ENCODE data around the gene GSG1L2.
"Not testable (repeated sequence)": the region's sequence is repeated elsewhere in the genome, so short reads cannot be mapped to it uniquely, and the experiment has no call there.

GSG1L2 gene

DNA sequence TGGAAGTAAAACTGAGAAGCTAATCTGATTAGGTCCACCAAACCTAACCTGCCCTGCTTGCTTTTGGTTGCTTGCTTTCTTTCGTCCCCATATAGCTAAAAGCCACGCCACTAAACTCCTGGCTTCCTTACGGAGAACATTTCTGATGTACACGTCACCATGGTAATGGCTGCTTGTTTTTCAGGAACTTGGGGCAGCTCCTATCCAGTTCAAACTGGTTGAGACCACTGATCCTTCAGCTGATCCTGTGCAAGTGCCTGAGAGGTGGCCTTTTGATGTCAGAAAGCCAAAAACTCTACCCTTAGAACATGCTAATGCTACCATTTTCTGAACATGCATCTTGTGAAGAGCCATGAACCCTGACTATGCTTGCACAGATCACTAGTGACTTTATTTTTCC, 16.1 kb downstream of the GSG1L2 start:
- Histone ChIP-seq H3K9ac (ENCODE audit: low read length) (no peak overlapping the region), H3K4me1 (ENCODE audit: control insufficient read depth, insufficient read depth, low read length) (no peaks in the 10 kb centered on the region), H3K27me3 (ENCODE audit: control insufficient read depth, insufficient read depth, low read length) (no peaks in the 10 kb centered on the region)

GRCh38 chr17:9802697-9803096, 19.2 kb downstream of the GSG1L2 start:
- H3K9me3 ChIP-seq (ENCODE audit: control insufficient read depth, low read length): no peaks in the 10 kb centered on the region
- no peaks in the 10 kb centered on the region for H3K4me1 ChIP-seq (ENCODE audit: control insufficient read depth, insufficient read depth, low read length)
- H3K9ac ChIP-seq (ENCODE audit: low read length): no peak overlapping the region
- no peaks in the 10 kb centered on the region for H3K36me3 ChIP-seq (ENCODE audit: control insufficient read depth, insufficient read depth, low read length)
- no peaks in the 10 kb centered on the region for H3K27me3 ChIP-seq (ENCODE audit: control insufficient read depth, insufficient read depth, low read length)
- no peak overlapping the region for H3K4me3 ChIP-seq (ENCODE audit: low read length)

More for the DNA sequence above, 16.1 kb downstream of the GSG1L2 start:
- no peak overlapping the region for H3K4me3 ChIP-seq (ENCODE audit: low read length)
- H3K9me3 ChIP-seq (ENCODE audit: control insufficient read depth, low read length): no peaks in the 10 kb centered on the region
- H3K36me3 ChIP-seq (ENCODE audit: control insufficient read depth, insufficient read depth, low read length): no peaks in the 10 kb centered on the region

DNA sequence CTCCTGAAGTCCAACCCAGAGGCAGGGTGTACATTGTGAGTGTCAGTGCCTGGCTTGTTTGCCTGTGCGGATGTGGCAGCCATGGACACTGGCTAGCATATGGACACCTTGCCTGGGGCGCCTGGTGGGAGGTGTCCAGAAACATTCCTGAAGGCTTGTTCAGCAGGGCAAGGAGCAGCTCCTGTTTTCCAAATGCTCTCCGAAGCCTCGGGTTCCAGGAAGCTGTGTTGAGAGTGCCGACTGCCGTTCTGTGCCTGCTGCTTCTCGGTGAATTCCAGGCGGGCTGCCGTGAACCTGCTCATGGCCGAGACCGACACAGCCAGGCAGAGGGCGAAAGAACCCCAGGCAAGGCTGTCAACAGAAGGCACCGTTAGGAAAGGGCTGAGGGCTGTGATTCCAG, 19.6 kb downstream of the GSG1L2 start:
- no peak overlapping the region for H3K4me3 ChIP-seq (ENCODE audit: low read length)
- H3K4me1 ChIP-seq (ENCODE audit: control insufficient read depth, insufficient read depth, low read length): no peaks in the 10 kb centered on the region
- H3K9me3 ChIP-seq (ENCODE audit: control insufficient read depth, low read length): no peaks in the 10 kb centered on the region
- H3K27me3 ChIP-seq (ENCODE audit: control insufficient read depth, insufficient read depth, low read length): no peaks in the 10 kb centered on the region
- no peak overlapping the region for H3K9ac ChIP-seq (ENCODE audit: low read length)
- H3K36me3 ChIP-seq (ENCODE audit: control insufficient read depth, insufficient read depth, low read length): no peaks in the 10 kb centered on the region

DNA sequence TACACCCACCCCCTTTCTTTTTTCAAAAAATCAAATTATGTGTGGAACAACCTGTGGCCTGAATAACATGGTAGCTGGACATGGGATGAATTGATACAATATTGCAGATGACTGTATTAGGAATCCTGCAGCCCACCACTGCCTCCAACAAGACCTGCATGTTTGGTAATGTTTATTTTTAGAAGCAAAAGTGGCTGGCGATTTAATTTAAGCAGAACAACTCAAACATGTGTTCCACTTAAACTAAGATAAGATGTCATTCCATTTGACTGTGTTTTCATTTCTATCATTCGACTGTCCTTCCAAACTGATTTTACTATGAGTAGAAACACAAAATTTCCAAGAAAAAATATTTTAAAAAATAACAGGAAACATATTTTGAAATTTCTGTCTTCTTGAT, 20.4 kb downstream of the GSG1L2 start:
- Histone ChIP-seq H3K36me3 (ENCODE audit: control insufficient read depth, insufficient read depth, low read length) (no peaks in the 10 kb centered on the region), H3K9me3 (ENCODE audit: control insufficient read depth, low read length) (no peaks in the 10 kb centered on the region), H3K4me3 (ENCODE audit: low read length) (no peak overlapping the region), H3K4me1 (ENCODE audit: control insufficient read depth, insufficient read depth, low read length) (no peaks in the 10 kb centered on the region), H3K9ac (ENCODE audit: low read length) (no peak overlapping the region), H3K27me3 (ENCODE audit: control insufficient read depth, insufficient read depth, low read length) (no peaks in the 10 kb centered on the region)

DNA sequence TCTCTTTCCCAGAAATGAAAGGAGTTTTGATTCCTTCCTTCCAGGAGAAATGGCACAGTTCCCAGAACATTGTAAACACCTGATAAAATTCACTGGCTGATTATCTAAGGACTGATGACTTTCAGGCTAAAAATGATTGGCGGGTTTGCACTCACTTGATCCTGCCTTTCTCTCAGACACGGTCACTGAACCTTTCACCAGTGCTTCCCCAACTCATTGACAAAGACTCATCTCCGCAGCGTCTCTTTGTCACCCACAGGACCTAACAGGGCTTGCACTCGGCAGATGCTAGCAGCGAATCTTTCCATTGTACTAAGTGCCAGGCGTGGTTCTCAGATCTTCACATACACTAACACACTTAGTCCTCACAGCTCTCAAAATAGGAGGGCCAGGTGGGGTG, 23.2 kb downstream of the GSG1L2 start:
- H3K4me1 ChIP-seq (ENCODE audit: control insufficient read depth, insufficient read depth, low read length): no peaks in the 10 kb centered on the region
- no peaks in the 10 kb centered on the region for H3K36me3 ChIP-seq (ENCODE audit: control insufficient read depth, insufficient read depth, low read length)
- H3K4me3 ChIP-seq (ENCODE audit: low read length): no peak overlapping the region
- no peak overlapping the region for H3K9ac ChIP-seq (ENCODE audit: low read length)
- H3K9me3 ChIP-seq (ENCODE audit: control insufficient read depth, low read length): no peaks in the 10 kb centered on the region
- no peaks in the 10 kb centered on the region for H3K27me3 ChIP-seq (ENCODE audit: control insufficient read depth, insufficient read depth, low read length)

DNA sequence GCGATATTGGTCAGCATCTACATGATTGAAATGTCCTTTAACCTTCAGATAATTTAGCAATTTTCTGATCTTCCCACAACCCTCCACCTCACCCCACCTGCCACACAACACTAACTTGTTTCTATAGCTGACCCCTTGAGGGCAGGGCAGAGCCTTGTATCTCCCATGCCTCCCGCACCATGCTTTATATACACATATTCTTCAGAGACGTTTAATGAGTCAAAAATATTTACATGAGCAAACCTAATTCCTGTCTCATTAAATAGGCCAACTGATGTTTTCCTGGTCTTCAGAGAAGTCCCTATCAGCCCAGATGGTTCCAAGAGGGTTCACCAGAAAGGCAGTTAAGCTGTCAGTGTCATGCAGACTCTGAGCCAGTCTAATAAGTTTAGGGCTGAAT, 23.9 kb downstream of the GSG1L2 start:
- Histone ChIP-seq H3K27me3 (ENCODE audit: control insufficient read depth, insufficient read depth, low read length) (no peaks in the 10 kb centered on the region), H3K9ac (ENCODE audit: low read length) (no peak overlapping the region), H3K4me3 (ENCODE audit: low read length) (no peak overlapping the region)

DNA sequence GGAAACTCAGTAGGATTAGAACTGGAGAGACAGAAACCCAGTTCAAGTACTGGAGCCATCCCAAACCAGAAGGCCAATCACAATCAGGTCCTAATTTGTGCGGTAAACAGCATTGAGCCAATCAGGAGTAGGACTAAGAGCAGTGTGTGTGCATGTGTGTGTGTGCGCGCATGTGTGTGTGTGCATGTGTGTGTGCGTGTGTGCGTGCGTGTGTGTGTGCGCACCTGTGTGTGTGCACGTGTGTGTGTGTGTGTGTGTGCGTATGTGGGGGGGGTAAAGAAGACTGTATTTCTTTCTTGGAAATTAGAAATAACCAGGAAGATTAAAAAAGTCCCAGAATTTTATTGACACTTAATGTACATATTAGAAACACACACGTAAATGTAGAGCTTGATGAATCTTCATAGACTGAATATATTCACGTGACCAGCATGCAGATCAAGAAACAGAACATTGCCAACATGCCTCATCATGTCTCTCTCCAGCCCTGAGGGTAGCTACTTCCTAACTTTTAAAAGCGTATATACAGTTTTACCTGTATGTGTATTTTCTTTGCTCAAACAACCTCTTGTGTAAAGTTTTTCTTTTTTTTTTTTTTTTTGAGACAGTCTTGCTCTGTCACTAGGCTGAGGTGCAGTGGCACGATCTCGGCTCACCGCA, 29.6 kb downstream of the GSG1L2 start:
- Histone ChIP-seq H3K4me3 (ENCODE audit: low read length) (no peak overlapping the region), H3K36me3 (ENCODE audit: control insufficient read depth, insufficient read depth, low read length) (no peaks in the 10 kb centered on the region), H3K9ac (ENCODE audit: low read length) (no peak overlapping the region), H3K4me1 (ENCODE audit: control insufficient read depth, insufficient read depth, low read length) (no peaks in the 10 kb centered on the region), H3K9me3 (ENCODE audit: control insufficient read depth, low read length) (no peaks in the 10 kb centered on the region), H3K27me3 (ENCODE audit: control insufficient read depth, insufficient read depth, low read length) (no peaks in the 10 kb centered on the region)

More for the DNA sequence above, 23.9 kb downstream of the GSG1L2 start:
- Histone ChIP-seq H3K36me3 (ENCODE audit: control insufficient read depth, insufficient read depth, low read length) (no peaks in the 10 kb centered on the region), H3K9me3 (ENCODE audit: control insufficient read depth, low read length) (no peaks in the 10 kb centered on the region), H3K4me1 (ENCODE audit: control insufficient read depth, insufficient read depth, low read length) (no peaks in the 10 kb centered on the region)

- Histone ChIP-seq H3K36me3 (ENCODE audit: control insufficient read depth, insufficient read depth, low read length) (no peaks in the 10 kb centered on the region), H3K4me3 (ENCODE audit: low read length) (no peak within 1 kb of the TSS), H3K27me3 (ENCODE audit: control insufficient read depth, insufficient read depth, low read length) (no peaks in the 10 kb centered on the region), H3K9me3 (ENCODE audit: control insufficient read depth, low read length) (no peaks in the 10 kb centered on the region), H3K4me1 (ENCODE audit: control insufficient read depth, insufficient read depth, low read length) (no peaks in the 10 kb centered on the region), H3K9ac (ENCODE audit: low read length) (no peak within 1 kb of the TSS)
Observed at GRCh38 chr17:9790889-9791876, 30.7 kb downstream of the GSG1L2 start, which contains the start of gene DHRS7C. Gene DHRS7C (minus strand): TSS chr17:9791592. CDS start chr17:9791284, 308 bp downstream.

- Histone ChIP-seq H3K9me3 (ENCODE audit: control insufficient read depth, low read length) (no peaks in the 10 kb centered on the region), H3K36me3 (ENCODE audit: control insufficient read depth, insufficient read depth, low read length) (no peaks in the 10 kb centered on the region), H3K4me3 (ENCODE audit: low read length) (no peak overlapping the region), H3K27me3 (ENCODE audit: control insufficient read depth, insufficient read depth, low read length) (no peaks in the 10 kb centered on the region), H3K4me1 (ENCODE audit: control insufficient read depth, insufficient read depth, low read length) (no peaks in the 10 kb centered on the region), H3K9ac (ENCODE audit: low read length) (no peak overlapping the region)
Observed at GRCh38 chr17:9790316-9790715, 31.6 kb downstream of the GSG1L2 start.

- H3K36me3 ChIP-seq (ENCODE audit: control insufficient read depth, insufficient read depth, low read length): no peaks in the 10 kb centered on the region
- no peaks in the 10 kb centered on the region for H3K9me3 ChIP-seq (ENCODE audit: control insufficient read depth, low read length)
- no peaks in the 10 kb centered on the region for H3K4me1 ChIP-seq (ENCODE audit: control insufficient read depth, insufficient read depth, low read length)
- H3K9ac ChIP-seq (ENCODE audit: low read length): no peak overlapping the region
- H3K27me3 ChIP-seq (ENCODE audit: control insufficient read depth, insufficient read depth, low read length): no peaks in the 10 kb centered on the region
- H3K4me3 ChIP-seq (ENCODE audit: low read length): no peak overlapping the region
Observed at GRCh38 chr17:9788601-9789000, 33.3 kb downstream of the GSG1L2 start.

DNA sequence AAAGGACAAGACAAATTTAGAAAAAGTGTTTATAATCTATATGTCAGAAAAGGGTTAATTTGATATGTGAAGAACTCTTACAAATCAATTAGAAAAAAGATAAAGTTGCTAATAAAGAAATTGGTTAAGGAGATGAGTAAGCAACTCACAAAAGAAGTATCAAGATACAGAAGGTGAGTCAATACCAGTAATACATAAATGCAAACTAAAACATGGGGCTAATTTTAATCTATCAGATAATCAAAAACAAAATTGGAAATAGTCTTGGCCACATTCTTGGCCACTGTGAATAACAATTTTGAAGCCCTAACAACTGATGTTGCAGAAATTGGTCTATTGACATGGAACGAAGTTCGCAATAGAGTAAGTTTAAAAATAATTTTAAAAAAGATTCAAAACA, 37.3 kb downstream of the GSG1L2 start:
- Histone ChIP-seq H3K4me3 (ENCODE audit: low read length) (no peak overlapping the region), H3K9ac (ENCODE audit: low read length) (no peak overlapping the region), H3K4me1 (ENCODE audit: control insufficient read depth, insufficient read depth, low read length) (no peaks in the 10 kb centered on the region), H3K9me3 (ENCODE audit: control insufficient read depth, low read length) (no peaks in the 10 kb centered on the region), H3K36me3 (ENCODE audit: control insufficient read depth, insufficient read depth, low read length) (no peaks in the 10 kb centered on the region), H3K27me3 (ENCODE audit: control insufficient read depth, insufficient read depth, low read length) (no peaks in the 10 kb centered on the region)

GRCh38 chr17:9783465-9783864, 38.4 kb downstream of the GSG1L2 start:
- H3K4me1 ChIP-seq (ENCODE audit: control insufficient read depth, insufficient read depth, low read length); H3K4me3 ChIP-seq (ENCODE audit: low read length); H3K36me3 ChIP-seq (ENCODE audit: control insufficient read depth, insufficient read depth, low read length); H3K9me3 ChIP-seq (ENCODE audit: control insufficient read depth, low read length); H3K9ac ChIP-seq (ENCODE audit: low read length); H3K27me3 ChIP-seq (ENCODE audit: control insufficient read depth, insufficient read depth, low read length): not testable (repeated sequence)
